ENCODE measurements around the gene IGIP.

DNA sequence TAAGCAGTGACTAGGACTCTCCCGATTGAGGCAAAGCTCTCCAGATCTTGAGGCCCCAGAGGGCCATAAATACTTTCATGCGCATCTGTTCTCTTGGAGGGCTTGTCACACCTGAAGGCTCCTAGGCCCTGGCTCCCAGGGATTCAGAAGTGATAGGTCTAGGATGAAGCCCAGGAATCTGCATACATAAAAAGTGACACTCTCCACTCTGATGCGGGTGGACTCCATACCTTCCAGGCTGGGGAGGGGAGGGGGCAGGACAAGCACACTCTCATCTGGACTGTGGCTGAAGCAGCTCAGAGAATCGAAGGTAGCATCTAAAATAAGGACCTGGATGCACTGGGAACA, 40.2 kb downstream of the IGIP start:
- TF ChIP-seq GATA3 (IDR thresholded peaks at IDR 0.05; ENCODE audit: low read depth, low read length) (no peak), GATA2 (IDR thresholded peaks at IDR 0.05; ENCODE audit: low read depth, low read length) (no peak)

All from SH-SY5Y (cell line).